GM13977 (cell line): ENCODE measurements around the gene PRKCA.

Experiments used
- DNase-seq: peaks from one replicate; pipeline ENCODE4 v3.0.0; 2012; ENCODE audit warnings: low spot score
- CTCF ChIP-seq: IDR thresholded peaks from 2 replicates; pipeline ENCODE4 v1.5.1; 2012; ENCODE audit warnings: mild to moderate bottlenecking, control low read depth; ENCODE audit not compliant: insufficient read depth; ENCODE audit errors: extremely low read depth, missing control alignments
- in situ Hi-C: fragments of 300-500 bp; cut with MboI; formaldehyde crosslinking; loops from one replicate; pipeline ENCODE4 v1.12.0; 2022; ENCODE audit warnings: low sequenced_read_pairs, low pct_unique_long_range_greater_than_20kb, mixed read lengths, inconsistent platforms; ENCODE audit not compliant: unreplicated experiment

Gene PRKCA

GRCh38 chr17:66403846-66404556 lies 101.6 kb downstream of the PRKCA start:
- no peak for TF ChIP-seq CTCF
- no peak for DNase-seq
- in situ Hi-C loops: no loop called here

- in situ Hi-C loops: no loop called here
- no peak for DNase-seq
- TF ChIP-seq CTCF: no peak
These were observed 103.6 kb downstream of the PRKCA start for GRCh38 chr17:66405836-66406677.

GRCh38 chr17:66406701-66407644 lies 104.6 kb downstream of the PRKCA start:
- TF ChIP-seq CTCF: no peak
- DNase-seq: no peak
- in situ Hi-C loops: no loop called here

GRCh38 chr17:66407864-66408263 lies 105.5 kb downstream of the PRKCA start:
- in situ Hi-C loops: no loop called here
- DNase-seq: no peak

GRCh38 chr17:66411520-66411919 lies 109.1 kb downstream of the PRKCA start:
- DNase-seq: no peak
- in situ Hi-C loops: no loop called here
- TF ChIP-seq CTCF: no peak

More at GRCh38 chr17:66407864-66408263, 105.5 kb downstream of the PRKCA start:
- no peak for TF ChIP-seq CTCF

- in situ Hi-C loops: no loop called here
- TF ChIP-seq CTCF: no peak
- no peak for DNase-seq
These were observed 110.6 kb downstream of the PRKCA start for GRCh38 chr17:66412857-66413558.
